Activated CD8-positive, alpha-beta T cell treated with anti-CD3 and anti-CD28 coated beads for 36 hours (primary cell): ENCODE measurements around the gene GALNTL6. TPM values are rescaled to one million over a fixed set of nuclear protein-coding genes. Genes with fewer than 3 reads are reported as not detected.

Experiments
- ATAC-seq: fragments of 200-7000 bp; cut with Tn5 transposase; one replicate; pipeline ENCODE4 v1.10.0; 2021; ENCODE audit warnings: mild to moderate bottlenecking, moderate library complexity
- CTCF ChIA-PET: fragments of 350-600 bp; sonication (Branson Sonifier 250); formaldehyde crosslinking; loops from one replicate; lab custom pipeline; 2021; ENCODE audit warnings: antibody characterized with exemption; lab: Charles Lee
- POLR2A ChIA-PET: fragments of 350-600 bp; sonication (Branson Sonifier 250); formaldehyde crosslinking; loops from one replicate; lab custom pipeline; 2021; ENCODE audit warnings: antibody characterized with exemption; lab: Charles Lee
- DNase-seq: peaks from one replicate; pipeline ENCODE4 v3.0.0-alpha.2; 2020
- H3K27ac Mint-ChIP-seq: one replicate; pipeline ENCODE4 v1.8.0; 2021; ENCODE audit warnings: mild to moderate bottlenecking, mixed read lengths
- H3K27me3 Mint-ChIP-seq: one replicate; pipeline ENCODE4 v1.8.0; 2021; ENCODE audit warnings: mixed read lengths
- H3K36me3 Mint-ChIP-seq: one replicate; pipeline ENCODE4 v1.8.0; 2021; ENCODE audit warnings: low read depth, mixed read lengths
- H3K4me1 Mint-ChIP-seq: one replicate; pipeline ENCODE4 v1.8.0; 2021; ENCODE audit warnings: low read depth, mixed read lengths
- H3K4me3 Mint-ChIP-seq: one replicate; pipeline ENCODE4 v1.8.0; 2021; ENCODE audit warnings: mild to moderate bottlenecking, moderate library complexity, mixed read lengths
- H3K9me3 Mint-ChIP-seq: one replicate; pipeline ENCODE4 v1.8.0; 2021; ENCODE audit warnings: mixed read lengths
- intact Hi-C: fragments of 100-400 bp; cut with micrococcal nuclease; formaldehyde crosslinking; loops from one replicate; pipeline ENCODE4 v1.10.0; 2022
- total RNA-seq, 2 experiments: library from RNA; stranded (reverse); gene quantifications; one replicate each; pipeline ENCODE4 v1.2.3, GENCODE V29; 2021
- TF ChIP-seq, protein P1 (sequence below): fragments of 200-600 bp; IDR thresholded peaks from one replicate; pipeline ENCODE4 v1.8.0; 2022; ENCODE audit warnings: antibody characterized with exemption, mild to moderate bottlenecking

The GALNTL6 gene
- total RNA-seq, 2 experiments from 2014 or later = not detected

DNA sequence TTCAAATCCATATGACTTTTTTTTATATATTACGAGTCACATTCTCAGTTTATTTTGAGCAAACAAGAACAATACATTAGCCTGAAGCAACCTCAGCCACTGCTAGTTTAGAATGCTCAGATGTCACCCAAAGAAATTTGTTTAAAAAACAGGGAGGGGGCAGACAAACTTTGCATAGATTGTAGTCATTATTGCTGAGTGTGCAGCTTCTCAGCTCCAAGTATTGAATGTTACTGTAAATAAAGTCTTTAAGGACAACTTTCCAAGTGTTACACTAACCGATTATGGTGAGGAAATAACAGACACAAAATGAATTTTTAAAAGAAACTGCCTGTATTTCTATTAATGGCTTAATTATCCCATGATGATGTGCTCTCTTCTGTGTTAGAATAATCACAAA is 835.9 kb downstream of the GALNTL6 start:
- ChIA-PET CTCF (interaction anchor here (0.6 kb wide), 1 partner anchor 41 kb away, joined by 4 read pairs; no protein-coding TSS in a partner anchor), POLR2A (no interaction called here)
- Mint-ChIP-seq H3K4me1 (no peaks in the 10 kb centered on the region), H3K36me3 (no peaks in the 10 kb centered on the region), H3K9me3 (no peaks in the 10 kb centered on the region), H3K27ac (no peak overlapping the region), H3K4me3 (no peak overlapping the region), H3K27me3 (no peaks in the 10 kb centered on the region)
- DNase-seq (no peak), ATAC-seq (no peak)
- intact Hi-C loops = no loop called here
- TF ChIP-seq, protein P1, sequence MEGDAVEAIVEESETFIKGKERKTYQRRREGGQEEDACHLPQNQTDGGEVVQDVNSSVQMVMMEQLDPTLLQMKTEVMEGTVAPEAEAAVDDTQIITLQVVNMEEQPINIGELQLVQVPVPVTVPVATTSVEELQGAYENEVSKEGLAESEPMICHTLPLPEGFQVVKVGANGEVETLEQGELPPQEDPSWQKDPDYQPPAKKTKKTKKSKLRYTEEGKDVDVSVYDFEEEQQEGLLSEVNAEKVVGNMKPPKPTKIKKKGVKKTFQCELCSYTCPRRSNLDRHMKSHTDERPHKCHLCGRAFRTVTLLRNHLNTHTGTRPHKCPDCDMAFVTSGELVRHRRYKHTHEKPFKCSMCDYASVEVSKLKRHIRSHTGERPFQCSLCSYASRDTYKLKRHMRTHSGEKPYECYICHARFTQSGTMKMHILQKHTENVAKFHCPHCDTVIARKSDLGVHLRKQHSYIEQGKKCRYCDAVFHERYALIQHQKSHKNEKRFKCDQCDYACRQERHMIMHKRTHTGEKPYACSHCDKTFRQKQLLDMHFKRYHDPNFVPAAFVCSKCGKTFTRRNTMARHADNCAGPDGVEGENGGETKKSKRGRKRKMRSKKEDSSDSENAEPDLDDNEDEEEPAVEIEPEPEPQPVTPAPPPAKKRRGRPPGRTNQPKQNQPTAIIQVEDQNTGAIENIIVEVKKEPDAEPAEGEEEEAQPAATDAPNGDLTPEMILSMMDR = no peak

DNA sequence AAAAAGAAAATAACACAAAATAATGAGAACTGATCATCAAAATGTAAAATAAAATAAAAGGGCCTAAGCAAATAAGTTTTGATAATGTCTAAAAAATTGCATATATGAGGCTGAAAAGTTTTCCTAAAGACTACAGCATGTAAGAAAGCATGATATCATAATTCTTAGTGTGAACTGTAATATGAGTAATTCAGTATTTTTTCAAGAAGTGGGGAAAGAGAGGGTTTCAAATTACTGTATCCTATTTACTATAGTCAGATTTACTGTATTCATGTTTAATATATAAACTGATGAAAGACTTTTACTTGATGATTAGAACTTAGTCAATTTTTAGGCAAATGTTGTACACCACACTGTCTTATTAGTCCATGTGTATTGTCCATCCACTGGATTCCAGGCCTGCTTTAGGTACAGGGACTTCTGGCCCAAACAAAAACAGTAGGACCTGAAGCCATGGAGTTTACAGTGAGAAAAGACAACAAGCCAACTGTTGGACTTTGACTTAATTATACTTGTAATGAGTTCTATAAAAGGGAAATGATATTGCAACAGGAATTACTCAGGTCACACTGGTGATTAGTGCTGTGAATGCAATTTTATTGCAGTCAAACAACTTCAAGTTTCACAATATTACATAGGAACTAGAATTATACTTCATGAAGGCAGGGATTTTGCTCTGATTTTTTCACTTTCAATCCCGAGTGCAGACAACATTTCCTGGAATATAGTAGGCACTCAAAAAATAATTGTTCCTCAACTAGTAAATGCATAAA is 837.7 kb downstream of the GALNTL6 start:
- ChIA-PET POLR2A (no interaction called here), CTCF (no interaction called here)
- H3K9me3 Mint-ChIP-seq = no peaks in the 10 kb centered on the region
- TF ChIP-seq, protein P1 = no peak
- DNase-seq (no peak), ATAC-seq (no peak)
- H3K4me1 Mint-ChIP-seq = no peaks in the 10 kb centered on the region
- intact Hi-C loops = no loop called here
- no peaks in the 10 kb centered on the region for H3K36me3 Mint-ChIP-seq
- H3K27me3 Mint-ChIP-seq = no peaks in the 10 kb centered on the region
- H3K4me3 Mint-ChIP-seq = no peak overlapping the region
- no peak overlapping the region for H3K27ac Mint-ChIP-seq

DNA sequence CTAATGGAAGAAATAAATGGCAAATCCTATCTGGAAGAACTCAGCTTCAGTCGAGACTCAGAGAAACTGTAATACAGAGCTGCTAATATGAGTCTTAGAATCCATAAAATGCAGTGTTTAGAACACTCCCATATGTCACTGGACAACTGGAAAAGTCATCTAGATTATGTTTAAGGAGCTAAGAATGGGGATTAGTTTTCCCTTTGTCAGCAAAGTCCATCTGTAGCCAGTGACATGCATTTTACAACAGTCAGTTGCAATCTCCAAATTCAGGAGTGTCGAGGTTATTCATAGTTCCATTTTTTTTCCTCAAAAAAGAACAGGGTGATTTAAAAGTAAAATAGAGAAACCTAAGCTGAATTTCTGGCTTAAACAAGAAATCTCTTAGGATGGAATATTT is 838.8 kb downstream of the GALNTL6 start:
- CTCF ChIA-PET = no interaction called here
- no peak for ATAC-seq
- TF ChIP-seq, protein P1 = no peak
- Mint-ChIP-seq H3K36me3 (no peaks in the 10 kb centered on the region), H3K4me3 (no peak overlapping the region), H3K9me3 (no peaks in the 10 kb centered on the region), H3K27ac (no peak overlapping the region), H3K27me3 (no peaks in the 10 kb centered on the region), H3K4me1 (no peaks in the 10 kb centered on the region)
- no peak for DNase-seq
- POLR2A ChIA-PET = no interaction called here
- intact Hi-C loops = no loop called here

DNA sequence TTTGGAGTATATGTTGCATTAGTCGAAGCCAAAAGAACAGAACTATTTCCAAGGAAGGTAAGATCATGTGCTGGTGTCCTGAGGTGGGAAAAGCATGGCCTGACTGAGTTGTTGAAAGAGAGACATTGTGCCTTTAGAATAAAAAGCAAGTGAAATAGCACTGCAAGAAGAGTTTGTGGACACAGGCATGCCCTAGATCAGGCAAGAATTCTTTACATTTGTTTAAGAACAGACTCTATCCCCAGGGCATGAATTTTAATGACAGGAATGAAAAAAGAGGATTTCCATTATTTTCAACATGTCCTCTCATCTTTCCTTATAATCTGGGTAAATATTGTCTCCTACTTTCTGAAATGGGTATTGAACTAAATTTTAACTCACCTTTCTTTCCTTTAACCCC is 839.2 kb downstream of the GALNTL6 start:
- ChIA-PET POLR2A (no interaction called here), CTCF (no interaction called here)
- H3K27ac Mint-ChIP-seq = no peak overlapping the region
- TF ChIP-seq, protein P1 = no peak
- no peaks in the 10 kb centered on the region for H3K9me3 Mint-ChIP-seq
- H3K36me3 Mint-ChIP-seq = no peaks in the 10 kb centered on the region
- no peaks in the 10 kb centered on the region for H3K4me1 Mint-ChIP-seq
- DNase-seq = no peak
- H3K4me3 Mint-ChIP-seq = no peak overlapping the region
- ATAC-seq = no peak
- intact Hi-C loops = no loop called here
- H3K27me3 Mint-ChIP-seq = no peaks in the 10 kb centered on the region

DNA sequence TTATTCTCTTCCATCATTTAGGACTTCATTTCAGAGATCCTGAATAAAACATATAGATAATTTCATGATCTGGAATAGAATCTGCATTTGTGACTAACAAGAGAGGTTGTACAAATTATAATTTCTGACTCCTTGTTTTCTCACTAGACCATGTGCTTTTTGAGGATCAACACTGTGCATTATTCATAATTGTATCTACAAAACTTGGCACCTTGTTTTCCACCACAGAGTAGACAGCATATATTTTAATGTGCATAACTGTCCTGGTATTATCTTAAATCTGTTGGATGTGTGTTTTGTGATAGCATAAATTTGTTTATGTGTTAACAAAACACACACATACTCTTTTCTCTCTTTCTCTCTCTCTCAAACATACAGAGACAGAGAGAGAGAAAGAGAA is 840.5 kb downstream of the GALNTL6 start:
- DNase-seq (no peak), ATAC-seq (no peak)
- no peaks in the 10 kb centered on the region for H3K9me3 Mint-ChIP-seq
- intact Hi-C loops = no loop called here
- H3K4me1 Mint-ChIP-seq = no peaks in the 10 kb centered on the region
- CTCF ChIA-PET = no interaction called here
- TF ChIP-seq, protein P1 = no peak
- POLR2A ChIA-PET = interaction anchor here (0.7 kb wide), 1 partner anchor 828 kb away, joined by 3 read pairs; no protein-coding TSS in a partner anchor
- H3K4me3 Mint-ChIP-seq = no peak overlapping the region
- no peak overlapping the region for H3K27ac Mint-ChIP-seq
- H3K36me3 Mint-ChIP-seq = no peaks in the 10 kb centered on the region
- no peaks in the 10 kb centered on the region for H3K27me3 Mint-ChIP-seq
